AG04450 (cell line): ENCODE measurements around the gene ATOSB. TPM values are rescaled to one million over a fixed set of nuclear protein-coding genes. Genes with fewer than 3 reads are reported as not detected.

Experiments used
- CTCF ChIA-PET: fragments of 300-600, 350-600 bp; formaldehyde crosslinking; extraction: SDS; loops from one replicate; lab custom pipeline; 2022; ENCODE audit warnings: antibody characterized with exemption, inconsistent platforms; lab: Charles Lee
- POLR2A ChIA-PET: fragments of 350-600 bp; formaldehyde crosslinking; extraction: SDS; loops from one replicate; lab custom pipeline; 2021; ENCODE audit warnings: antibody characterized with exemption, inconsistent platforms; lab: Yijun Ruan, JAX
- DNase-seq: peaks from one replicate; pipeline ENCODE4 v3.0.0-alpha.2; 2011; ENCODE audit warnings: low read depth, low spot score
- H3K27ac ChIP-seq: one replicate; pipeline ENCODE4 v1.5.1; 2012; ENCODE audit warnings: low read depth, low read length, control low read depth
- H3K27me3 ChIP-seq: one replicate; pipeline ENCODE4 v1.6.0; 2012; ENCODE audit warnings: low read length; ENCODE audit not compliant: control insufficient read depth, insufficient read depth
- H3K4me3 ChIP-seq: 2 replicates; pipeline ENCODE4 v1.5.1; 2011; ENCODE audit warnings: mild to moderate bottlenecking, low read depth, low read length, control low read depth
- H3K9me3 ChIP-seq: 2 replicates; pipeline ENCODE4 v1.5.1; 2012; ENCODE audit warnings: low read length; ENCODE audit not compliant: control insufficient read depth, insufficient read depth
- polyA plus RNA-seq: library from polyadenylated mRNA; depleted of rRNA; stranded (reverse); fragments of >200 nt; gene quantifications from 2 replicates; pipeline ENCODE4 v1.2.3, GENCODE V29; 2011
- TF ChIP-seq, protein P1 (sequence below): IDR thresholded peaks from 2 replicates; pipeline ENCODE4 v1.5.1; 2011; ENCODE audit warnings: low read depth, low read length, control low read depth, inconsistent platforms

Gene ATOSB
- polyA plus RNA-seq, 1 experiment, result 20.4 TPM

DNA sequence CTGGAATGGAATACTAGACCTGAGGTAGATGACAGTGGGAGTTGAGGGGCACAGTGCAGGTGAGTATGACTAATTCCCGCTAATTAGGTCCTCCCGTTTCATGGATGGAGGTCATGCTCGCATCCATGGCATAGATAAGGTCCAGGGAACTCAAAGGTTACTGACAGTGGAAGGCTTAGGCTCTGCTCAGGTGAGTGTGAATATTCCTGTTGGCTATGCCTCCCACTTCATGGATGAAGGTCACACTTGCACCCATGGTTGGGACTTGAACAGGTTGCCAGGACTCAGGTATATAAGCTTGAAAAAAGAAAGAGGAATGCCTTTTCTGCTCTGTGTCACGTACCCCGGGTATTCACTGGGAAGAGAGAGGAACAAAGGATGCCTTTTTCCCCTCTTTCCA lies 26.4 kb upstream of the ATOSB start:
- H3K4me3 ChIP-seq, result no peak overlapping the region
- H3K27me3 ChIP-seq, result no peaks in the 10 kb centered on the region
- H3K27ac ChIP-seq, result no peak overlapping the region
- POLR2A ChIA-PET, result no interaction called here
- TF ChIP-seq, protein P1, sequence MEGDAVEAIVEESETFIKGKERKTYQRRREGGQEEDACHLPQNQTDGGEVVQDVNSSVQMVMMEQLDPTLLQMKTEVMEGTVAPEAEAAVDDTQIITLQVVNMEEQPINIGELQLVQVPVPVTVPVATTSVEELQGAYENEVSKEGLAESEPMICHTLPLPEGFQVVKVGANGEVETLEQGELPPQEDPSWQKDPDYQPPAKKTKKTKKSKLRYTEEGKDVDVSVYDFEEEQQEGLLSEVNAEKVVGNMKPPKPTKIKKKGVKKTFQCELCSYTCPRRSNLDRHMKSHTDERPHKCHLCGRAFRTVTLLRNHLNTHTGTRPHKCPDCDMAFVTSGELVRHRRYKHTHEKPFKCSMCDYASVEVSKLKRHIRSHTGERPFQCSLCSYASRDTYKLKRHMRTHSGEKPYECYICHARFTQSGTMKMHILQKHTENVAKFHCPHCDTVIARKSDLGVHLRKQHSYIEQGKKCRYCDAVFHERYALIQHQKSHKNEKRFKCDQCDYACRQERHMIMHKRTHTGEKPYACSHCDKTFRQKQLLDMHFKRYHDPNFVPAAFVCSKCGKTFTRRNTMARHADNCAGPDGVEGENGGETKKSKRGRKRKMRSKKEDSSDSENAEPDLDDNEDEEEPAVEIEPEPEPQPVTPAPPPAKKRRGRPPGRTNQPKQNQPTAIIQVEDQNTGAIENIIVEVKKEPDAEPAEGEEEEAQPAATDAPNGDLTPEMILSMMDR, result no peak
- DNase-seq, result no peak
- CTCF ChIA-PET, result no interaction called here
- H3K9me3 ChIP-seq, result peaks cover 32% of the 10 kb centered on the region

DNA sequence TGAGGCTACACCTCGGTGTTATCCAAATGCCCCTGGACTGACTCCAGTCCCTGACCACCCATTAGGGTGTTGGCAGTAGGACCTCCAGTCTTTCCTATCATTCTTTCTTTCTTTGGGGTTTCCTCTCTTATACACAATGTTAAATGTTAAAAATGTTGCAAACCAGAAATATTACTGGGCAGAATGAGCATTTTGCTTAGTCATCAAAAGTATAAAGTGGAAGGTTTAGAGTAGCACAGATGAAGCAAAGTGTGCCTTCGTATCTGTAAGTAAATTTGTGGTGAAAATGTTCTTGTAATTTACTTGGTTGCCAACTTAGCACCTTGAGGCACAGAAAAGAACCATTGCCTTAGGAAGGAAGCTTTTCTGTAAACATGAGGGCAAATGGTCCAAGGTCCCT lies 24.4 kb upstream of the ATOSB start:
- Histone ChIP-seq H3K4me3 (no peak overlapping the region), H3K27me3 (peaks cover 4% of the 10 kb centered on the region), H3K9me3 (peaks cover 29% of the 10 kb centered on the region), H3K27ac (no peak overlapping the region)
- no peak for DNase-seq
- POLR2A ChIA-PET, result no interaction called here
- CTCF ChIA-PET, result no interaction called here
- TF ChIP-seq, protein P1, result no peak

DNA sequence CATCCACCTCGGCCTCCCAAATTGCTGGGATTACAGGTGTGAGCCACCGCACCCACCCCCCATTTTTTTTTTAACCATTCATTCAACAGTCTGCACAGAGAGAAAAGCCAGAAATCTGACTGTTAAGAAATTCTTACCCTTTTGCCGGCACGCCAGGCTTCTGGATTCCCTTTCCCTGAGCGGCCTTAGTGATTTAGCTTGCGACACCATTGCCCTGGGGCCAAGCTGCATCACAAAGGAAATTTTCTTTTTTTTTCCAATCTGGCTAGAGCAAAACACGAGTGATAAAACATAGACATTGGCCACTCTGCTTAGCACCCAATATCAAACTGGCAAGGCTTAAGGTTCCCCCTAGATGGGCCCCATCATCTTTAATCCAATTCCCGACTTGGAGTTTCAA lies 21.2 kb upstream of the ATOSB start:
- ChIA-PET CTCF (no interaction called here), POLR2A (no interaction called here)
- DNase-seq, result no peak
- Histone ChIP-seq H3K4me3 (no peak overlapping the region), H3K27ac (no peak overlapping the region), H3K9me3 (peaks cover 14% of the 10 kb centered on the region), H3K27me3 (peaks cover 4% of the 10 kb centered on the region)
- TF ChIP-seq, protein P1, result no peak

DNA sequence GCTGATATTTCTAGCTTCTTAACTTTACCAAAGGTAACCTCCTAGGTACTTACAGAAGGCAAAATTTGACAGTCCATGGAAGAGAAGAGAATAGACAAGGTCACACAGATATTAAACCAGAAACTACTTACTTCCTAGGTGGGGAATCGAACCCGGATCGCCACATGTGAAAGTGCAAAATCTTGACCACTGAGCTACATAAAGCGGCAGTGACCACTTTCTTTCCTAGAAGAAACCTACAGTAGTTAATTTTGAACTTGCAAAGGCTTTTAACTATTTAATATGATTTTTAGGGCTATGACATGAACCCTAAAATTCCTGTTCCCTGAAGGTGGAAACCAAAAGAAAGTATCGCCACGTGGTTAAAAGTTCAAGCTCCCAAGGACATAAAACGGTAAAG lies 20.3 kb upstream of the ATOSB start:
- Histone ChIP-seq H3K27me3 (peaks cover 4% of the 10 kb centered on the region), H3K4me3 (no peak overlapping the region), H3K27ac (no peak overlapping the region), H3K9me3 (peaks cover 7% of the 10 kb centered on the region; the same call in 1 of the 2 replicates)
- no peak for DNase-seq
- ChIA-PET CTCF (interaction anchor here (0.7 to 1.4 kb wide), 2 partner anchors 124 to 343 kb away, joined by 3 to 5 read pairs; no protein-coding TSS in a partner anchor), POLR2A (no interaction called here)
- TF ChIP-seq, protein P1, result no peak

DNA sequence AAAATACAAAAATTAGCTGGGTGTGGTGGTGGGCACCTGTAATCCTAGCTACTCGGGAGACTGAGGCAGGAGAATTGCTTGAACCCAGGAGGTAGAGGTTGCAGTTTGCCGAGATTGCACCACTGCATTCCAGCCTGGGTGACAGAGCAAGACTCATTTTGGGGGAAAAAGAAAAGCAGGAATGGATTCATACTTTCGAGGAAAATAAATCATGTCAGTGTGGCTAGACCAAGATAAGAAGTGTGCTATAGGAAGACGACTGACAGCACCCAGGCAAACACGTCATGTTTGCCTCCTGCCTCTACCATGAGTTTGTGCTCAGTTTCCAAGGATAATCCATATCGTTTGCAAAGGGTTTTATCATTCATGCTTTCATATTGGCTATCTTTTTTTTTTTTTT lies 19.3 kb upstream of the ATOSB start:
- H3K9me3 ChIP-seq, result peaks cover 7% of the 10 kb centered on the region; the same call in 1 of the 2 replicates
- H3K27ac ChIP-seq, result no peak overlapping the region
- POLR2A ChIA-PET, result no interaction called here
- no peak overlapping the region for H3K4me3 ChIP-seq
- H3K27me3 ChIP-seq, result peaks cover 4% of the 10 kb centered on the region
- TF ChIP-seq, protein P1, result no peak
- CTCF ChIA-PET, result interaction anchor here (1.4 kb wide), 1 partner anchor 125 kb away, joined by 3 read pairs; no protein-coding TSS in a partner anchor
- DNase-seq, result no peak
